UCSD-AML1 (cell line): ENCODE measurements around the gene PLEKHG3.
A peak's percentile ranks its signal among the peaks of the same experiment; 100 is the strongest.

Experiments used
- DNase-seq: peaks from one replicate; lab custom pipeline; 2025; ENCODE audit not compliant: unreplicated experiment; lab: John Stamatoyannopoulos, UW

PLEKHG3 gene

DNA sequence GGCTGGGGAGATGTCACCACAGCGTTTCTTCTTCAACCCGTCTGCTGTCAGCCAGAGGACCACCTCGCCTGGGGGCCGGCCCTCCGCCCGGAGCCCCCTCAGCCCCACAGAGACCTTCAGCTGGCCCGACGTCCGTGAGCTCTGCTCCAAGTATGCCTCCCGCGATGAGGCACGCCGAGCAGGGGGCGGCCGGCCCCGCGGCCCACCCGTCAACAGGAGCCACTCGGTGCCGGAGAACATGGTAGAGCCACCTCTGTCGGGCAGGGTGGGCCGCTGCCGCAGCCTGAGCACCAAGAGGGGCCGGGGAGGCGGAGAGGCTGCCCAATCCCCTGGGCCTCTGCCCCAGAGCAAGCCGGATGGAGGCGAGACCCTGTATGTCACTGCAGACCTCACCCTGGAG, 38.8 kb downstream of the PLEKHG3 start:
- no peak for DNase-seq

DNA sequence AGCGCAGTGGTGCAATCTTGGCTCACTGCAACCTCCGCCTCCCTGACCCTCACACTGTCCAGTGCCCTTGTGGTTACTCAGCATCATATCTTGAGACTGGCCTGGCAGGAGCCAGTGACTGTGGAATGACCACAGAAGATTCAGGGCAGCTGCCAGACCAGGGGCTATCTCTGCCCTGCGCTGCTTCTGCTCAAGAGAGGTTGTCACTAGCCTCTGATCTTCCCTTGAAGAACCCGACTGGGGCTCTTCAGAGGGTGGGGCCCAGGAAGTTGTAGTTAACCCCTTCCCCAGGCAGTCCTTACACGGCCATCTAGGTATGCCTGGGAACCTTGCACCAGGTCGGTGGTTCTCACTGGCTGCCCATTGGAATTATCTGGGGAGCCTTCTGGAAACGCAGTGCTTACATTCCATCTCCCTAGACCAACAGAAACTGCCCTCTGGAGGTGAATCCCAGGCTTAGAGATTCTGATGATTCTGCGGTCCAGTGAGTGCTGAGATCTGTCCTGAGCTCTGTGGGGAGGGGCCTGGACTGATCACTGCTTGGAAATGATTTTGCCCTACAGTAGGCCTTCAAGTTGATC, 41.4 kb downstream of the PLEKHG3 start:
- no peak for DNase-seq

- DNase-seq, result no peak
These were observed 42.4 kb downstream of the PLEKHG3 start for GRCh38 chr14:64746298-64747250.

- no peak for DNase-seq
These were observed 43.1 kb downstream of the PLEKHG3 start for GRCh38 chr14:64747327-64747726.

DNA sequence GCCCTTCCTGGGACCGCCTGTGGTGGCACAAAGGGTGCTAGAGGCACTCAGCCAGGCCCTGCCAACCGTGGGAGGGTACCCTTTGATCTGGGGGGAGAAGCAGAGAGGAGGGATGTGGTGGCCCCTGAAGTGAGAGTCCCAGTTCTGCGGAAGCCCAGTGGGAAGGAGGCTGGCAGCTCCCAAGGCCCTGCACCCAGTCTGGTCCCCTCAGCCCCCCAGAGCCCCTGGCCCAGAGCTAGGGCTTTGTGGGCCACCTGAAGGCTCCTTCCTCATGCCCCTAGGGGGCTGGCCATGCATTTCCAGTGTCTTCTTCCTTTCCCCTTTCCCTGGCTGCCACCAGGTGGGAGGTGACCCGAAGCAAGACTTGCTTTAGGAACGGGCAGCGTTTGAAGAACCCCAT, 44.3 kb downstream of the PLEKHG3 start:
- no peak for DNase-seq

DNA sequence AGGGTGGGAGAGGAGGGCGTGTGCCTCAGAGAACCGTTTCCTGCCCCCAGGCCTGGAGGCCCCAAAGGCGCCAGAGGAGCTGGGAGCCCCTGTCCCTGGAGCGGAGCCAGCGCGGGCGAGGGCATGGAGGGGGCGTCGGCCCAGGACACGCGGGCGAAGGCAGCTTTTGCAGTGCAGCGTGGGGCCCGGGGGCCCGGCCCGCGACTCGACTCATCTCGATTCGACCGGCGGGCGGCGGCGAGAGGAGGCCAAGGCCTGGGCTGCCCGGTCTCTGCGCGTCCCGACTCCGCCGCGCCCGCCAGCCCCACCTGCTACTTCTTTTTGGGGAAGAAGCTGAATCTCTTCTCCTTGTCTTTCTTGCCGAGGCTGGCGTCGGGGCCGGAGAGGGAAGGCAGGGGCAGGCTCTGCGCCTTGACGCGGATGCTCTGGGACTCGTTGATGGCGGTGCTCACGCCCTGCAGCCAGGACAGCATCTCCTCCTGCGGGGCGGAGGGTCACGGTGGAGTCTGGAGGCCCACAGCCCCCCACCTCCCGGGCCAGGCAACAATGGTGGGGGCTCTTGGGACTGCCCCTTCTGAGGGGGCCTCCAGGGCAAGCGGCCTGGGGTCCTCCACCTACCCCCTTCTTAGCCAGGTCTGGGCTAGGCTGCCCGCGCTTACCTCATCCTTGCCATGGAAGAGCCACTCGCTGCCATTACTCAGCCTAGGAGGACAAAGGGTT, 44.9 kb downstream of the PLEKHG3 start:
- DNase-seq, result no peak

DNA sequence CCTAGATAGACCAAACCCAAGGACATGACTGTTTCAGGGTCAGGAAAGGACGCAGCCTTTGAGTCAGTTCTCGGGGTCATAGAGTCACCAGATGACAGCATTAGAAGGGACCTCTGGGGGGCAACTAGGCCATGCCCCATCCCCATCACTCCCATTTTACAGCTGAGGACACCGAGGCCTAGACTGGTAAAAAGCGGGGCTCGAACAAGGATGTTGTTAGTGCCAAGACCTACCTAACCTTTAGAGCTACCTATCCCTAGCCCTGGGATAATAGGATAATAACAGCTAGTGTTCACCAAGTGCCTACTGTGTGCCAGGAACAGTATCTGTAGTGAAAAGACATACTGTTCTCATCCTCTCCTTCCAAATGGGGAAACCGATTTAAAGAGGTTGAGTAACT, 48.7 kb downstream of the PLEKHG3 start:
- no peak for DNase-seq

DNA sequence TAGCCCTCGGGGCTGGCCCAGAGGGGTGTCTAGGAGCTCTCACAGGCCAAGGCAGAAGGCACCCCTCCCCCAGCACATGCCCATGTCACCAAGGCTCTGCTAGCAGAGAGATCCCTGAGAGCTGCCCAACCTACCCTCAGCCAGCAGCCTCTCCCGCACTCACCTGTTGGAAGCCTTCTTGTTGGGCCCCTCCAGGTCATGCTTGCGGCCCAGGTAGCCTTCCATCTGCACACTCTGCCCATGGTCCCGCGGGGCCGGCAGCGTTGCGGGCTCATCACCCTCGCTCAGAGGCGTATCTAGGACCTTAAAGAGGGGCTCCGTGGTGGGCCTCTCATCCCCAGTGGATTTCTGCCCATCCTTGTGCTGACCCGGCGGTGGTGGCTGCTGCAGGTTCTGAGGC, 49.1 kb downstream of the PLEKHG3 start:
- no peak for DNase-seq

- no peak for DNase-seq
These were observed 49.8 kb downstream of the PLEKHG3 start for GRCh38 chr14:64753999-64754398.

DNA sequence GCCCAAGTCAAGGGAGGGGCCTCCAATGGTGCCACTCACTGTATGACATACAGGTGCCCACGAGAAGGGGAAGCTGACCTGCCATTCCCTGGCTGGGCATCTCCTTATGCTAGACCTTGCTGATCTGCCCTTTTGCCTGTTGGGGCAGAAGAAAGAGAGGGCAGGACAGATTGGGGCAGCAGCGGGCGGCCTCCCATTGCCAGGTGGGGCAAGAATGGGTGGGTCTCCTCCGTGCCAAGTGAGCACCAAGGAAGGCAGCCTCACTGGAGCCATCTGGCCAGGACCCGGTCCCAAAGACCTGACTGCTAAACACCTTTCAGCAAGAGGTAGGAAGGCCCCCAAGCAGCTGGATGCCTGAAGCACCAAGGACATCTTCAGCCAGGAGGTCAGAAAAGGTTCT, 50.5 kb downstream of the PLEKHG3 start:
- DNase-seq, result no peak

GRCh38 chr14:64755781-64756221, 51.6 kb downstream of the PLEKHG3 start:
- no peak for DNase-seq

- DNase-seq, result no peak
These were observed 52.5 kb downstream of the PLEKHG3 start for GRCh38 chr14:64756712-64757111.

GRCh38 chr14:64757601-64758000, 53.4 kb downstream of the PLEKHG3 start:
- DNase-seq, result no peak

DNA sequence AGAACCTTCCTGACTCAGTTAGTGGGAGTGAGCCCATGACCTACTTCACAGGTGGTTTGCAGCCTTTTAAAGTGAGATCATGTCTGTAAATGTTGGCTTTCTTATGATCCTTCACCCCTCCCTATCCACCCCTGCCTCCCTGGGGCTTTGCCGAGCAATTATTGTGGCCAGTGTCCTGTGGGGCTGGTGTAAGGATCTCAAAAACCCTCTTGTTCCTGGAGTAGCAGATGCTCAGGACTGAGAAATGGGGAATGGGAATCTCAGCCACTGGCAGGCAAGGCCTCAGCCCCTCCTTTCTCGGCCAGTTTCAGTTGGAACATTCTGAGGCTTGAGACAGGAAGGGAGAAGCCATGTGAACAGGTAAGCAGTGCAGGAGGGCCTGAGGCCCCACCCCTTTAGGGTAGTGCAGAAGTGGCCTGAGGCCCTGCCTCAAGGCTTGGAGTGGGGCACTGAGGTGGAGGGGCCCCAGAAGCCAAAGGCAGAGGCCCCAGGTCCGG, 53.8 kb downstream of the PLEKHG3 start:
- DNase-seq, result no peak

- DNase-seq, result no peak
These were observed 54.7 kb downstream of the PLEKHG3 start for GRCh38 chr14:64758691-64759554.

DNA sequence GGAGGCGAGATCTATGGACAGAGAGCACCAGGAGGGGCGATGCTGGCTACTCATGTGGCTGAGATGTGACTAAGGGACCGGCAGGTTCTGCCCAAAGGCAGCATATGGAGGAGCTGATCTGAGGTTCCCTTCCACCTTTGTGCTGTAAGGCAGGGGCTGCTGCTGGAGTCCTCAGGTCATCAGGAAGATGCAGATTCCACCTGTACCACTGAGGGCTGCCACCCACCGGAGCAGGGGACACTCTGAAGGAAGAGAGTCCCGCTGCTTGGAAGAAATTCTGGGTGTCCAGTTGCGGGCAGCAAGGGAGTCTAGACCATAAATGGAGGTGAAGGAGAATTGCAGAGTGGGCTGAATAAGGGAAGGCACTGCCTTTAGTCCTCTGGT, 55.3 kb downstream of the PLEKHG3 start:
- no peak for DNase-seq

- DNase-seq, result peak; percentile 57
These were observed 56.0 kb downstream of the PLEKHG3 start for GRCh38 chr14:64760146-64760755.

GRCh38 chr14:64760916-64761315, 56.7 kb downstream of the PLEKHG3 start:
- DNase-seq, result no peak

DNA sequence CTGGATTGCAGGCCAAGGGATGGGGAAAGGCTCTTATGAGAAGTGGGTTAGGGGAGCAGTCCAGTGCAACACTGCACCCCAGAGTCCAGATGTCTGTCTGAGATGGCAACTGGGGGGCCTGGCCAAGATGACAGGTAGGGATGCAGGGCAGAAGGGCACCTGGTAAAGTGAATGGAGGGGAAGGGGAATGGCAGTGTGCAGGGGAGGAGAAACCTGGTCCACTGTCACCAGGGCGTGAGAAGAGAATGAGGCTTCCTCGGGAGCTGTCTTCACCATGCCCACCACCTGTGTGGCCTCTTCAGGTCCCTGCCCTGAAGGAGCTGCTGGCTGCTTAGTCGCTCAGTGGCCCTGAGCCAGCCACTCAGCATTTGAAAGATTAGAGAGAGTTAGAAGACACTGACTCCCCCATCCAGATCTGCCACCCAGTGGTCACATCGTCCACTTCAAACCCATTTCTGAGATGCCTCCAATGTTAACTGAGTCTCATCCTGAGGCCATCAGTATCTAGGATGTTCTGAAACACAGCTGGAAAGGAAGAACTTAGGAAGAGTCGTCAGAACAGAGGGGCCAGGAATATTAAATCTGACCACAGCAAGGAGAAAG, 57.3 kb downstream of the PLEKHG3 start:
- no peak for DNase-seq
